Right atrium auricular region (tissue), 2 donors: ENCODE results near the gene EFTUD2. TPM values are rescaled to one million over a fixed set of nuclear protein-coding genes. Genes with fewer than 3 reads are reported as not detected.

Source experiments
- DNase-seq: peaks from one replicate; pipeline ENCODE4 v3.0.0-alpha.2; 2019; ENCODE audit warnings: low spot score
- H3K27ac ChIP-seq, 2 donors: fragments of 200-600 bp; sonication (generic); 1 replicate in 1 of 2; 2 replicates in 1 of 2; pipeline ENCODE4 v1.5.1; 2016 to 2019
- H3K27me3 ChIP-seq, 2 donors: fragments of 200-600 bp; sonication (generic); one replicate each; pipeline versions ENCODE4 v1.5.1 to v1.6.0; 2017 to 2019
- H3K36me3 ChIP-seq: fragments of 200-600 bp; sonication (generic); one replicate; pipeline ENCODE4 v1.5.1; 2016
- H3K4me1 ChIP-seq, 2 donors: fragments of 200-600 bp; sonication (generic); one replicate each; pipeline versions ENCODE4 v1.5.1 to v1.6.0; 2017 to 2019
- H3K4me3 ChIP-seq, 2 donors: fragments of 200-600 bp; sonication (generic); 1 replicate in 1 of 2; 2 replicates in 1 of 2; pipeline ENCODE4 v1.5.1; 2017 to 2019; ENCODE audit warnings: mild to moderate bottlenecking in 1 of 2, moderate library complexity in 1 of 2
- H3K9me3 ChIP-seq, 2 donors: fragments of 200-600 bp; sonication (generic); one replicate each; pipeline ENCODE4 v1.5.1; 2019
- total RNA-seq, 2 donors: library from RNA; depleted of rRNA; stranded (reverse); fragments of >200 nt; gene quantifications; one replicate each; pipeline ENCODE4 v1.1.0, GENCODE V29; 2016
- TF ChIP-seq, protein P1 (sequence below), 2 donors: fragments of 200-600 bp; sonication (generic); IDR thresholded peaks; one replicate each; pipeline ENCODE4 v1.5.1; 2019; ENCODE audit warnings: antibody characterized with exemption in 2 of 2

EFTUD2 gene
- total RNA-seq, 2 donors from 2014 or later, result 36.8 to 36.9 TPM

- H3K9me3 ChIP-seq, result no peaks in the 10 kb centered on the region
- peaks cover 0 to 12% of the 10 kb centered on the region in 2 donors for H3K4me1 ChIP-seq
- peaks cover 61% of the 10 kb centered on the region for H3K36me3 ChIP-seq
- H3K27me3 ChIP-seq, result no peaks in the 10 kb centered on the region
- no peak overlapping the region for H3K27ac ChIP-seq
- no peak overlapping the region for H3K4me3 ChIP-seq
- TF ChIP-seq, protein P1, sequence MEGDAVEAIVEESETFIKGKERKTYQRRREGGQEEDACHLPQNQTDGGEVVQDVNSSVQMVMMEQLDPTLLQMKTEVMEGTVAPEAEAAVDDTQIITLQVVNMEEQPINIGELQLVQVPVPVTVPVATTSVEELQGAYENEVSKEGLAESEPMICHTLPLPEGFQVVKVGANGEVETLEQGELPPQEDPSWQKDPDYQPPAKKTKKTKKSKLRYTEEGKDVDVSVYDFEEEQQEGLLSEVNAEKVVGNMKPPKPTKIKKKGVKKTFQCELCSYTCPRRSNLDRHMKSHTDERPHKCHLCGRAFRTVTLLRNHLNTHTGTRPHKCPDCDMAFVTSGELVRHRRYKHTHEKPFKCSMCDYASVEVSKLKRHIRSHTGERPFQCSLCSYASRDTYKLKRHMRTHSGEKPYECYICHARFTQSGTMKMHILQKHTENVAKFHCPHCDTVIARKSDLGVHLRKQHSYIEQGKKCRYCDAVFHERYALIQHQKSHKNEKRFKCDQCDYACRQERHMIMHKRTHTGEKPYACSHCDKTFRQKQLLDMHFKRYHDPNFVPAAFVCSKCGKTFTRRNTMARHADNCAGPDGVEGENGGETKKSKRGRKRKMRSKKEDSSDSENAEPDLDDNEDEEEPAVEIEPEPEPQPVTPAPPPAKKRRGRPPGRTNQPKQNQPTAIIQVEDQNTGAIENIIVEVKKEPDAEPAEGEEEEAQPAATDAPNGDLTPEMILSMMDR (IDR thresholded peaks at IDR 0.05), result no peak
- no peak for DNase-seq
Measured at GRCh38 chr17:44877121-44877520, 22.1 kb downstream of the EFTUD2 start.

- H3K36me3 ChIP-seq, result peaks cover 60% of the 10 kb centered on the region
- no peak overlapping the region for H3K27ac ChIP-seq
- DNase-seq, result no peak
- TF ChIP-seq, protein P1 (IDR thresholded peaks at IDR 0.05), result no peak
- no peak overlapping the region for H3K4me3 ChIP-seq
- no peaks in the 10 kb centered on the region for H3K27me3 ChIP-seq
- H3K9me3 ChIP-seq, result no peaks in the 10 kb centered on the region
- H3K4me1 ChIP-seq, result peaks cover 0 to 12% of the 10 kb centered on the region in 2 donors
Measured at GRCh38 chr17:44875761-44876160, 23.5 kb downstream of the EFTUD2 start.

DNA sequence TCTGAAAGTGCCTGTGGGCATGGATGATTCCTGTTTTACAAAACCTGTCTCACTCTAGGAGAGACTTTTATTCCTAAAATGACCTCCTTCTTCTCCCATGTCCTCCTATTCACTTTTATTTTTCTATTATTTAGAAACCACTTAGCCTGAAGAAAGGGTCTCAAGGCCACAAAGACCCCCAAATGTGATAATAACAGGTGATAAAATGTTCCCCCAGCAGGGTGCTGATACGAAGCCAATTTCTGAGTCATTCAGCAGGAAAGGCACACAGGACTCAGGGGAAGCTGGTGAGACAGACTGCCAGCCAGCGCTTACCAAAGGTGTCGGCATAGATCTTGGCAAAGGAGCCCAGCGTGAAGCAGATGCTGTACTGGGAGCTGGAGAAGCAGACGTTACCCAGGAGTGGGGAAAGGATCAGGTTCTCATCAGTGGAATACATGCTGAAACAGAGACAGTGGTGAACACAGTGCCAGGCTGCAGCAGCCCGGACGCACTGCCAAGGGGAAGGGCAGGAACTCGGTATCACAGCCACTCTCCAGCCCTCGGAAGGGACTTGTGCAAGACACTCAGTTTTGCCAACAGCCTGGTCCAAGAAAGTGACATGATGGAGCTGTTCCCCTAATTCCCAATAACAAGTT is 27.0 kb downstream of the EFTUD2 start:
- Histone ChIP-seq H3K9me3 (no peaks in the 10 kb centered on the region), H3K36me3 (peaks cover 67% of the 10 kb centered on the region), H3K27ac (peak overlapping the region; percentile 58 to 84), H3K4me3 (no peak overlapping the region), H3K4me1 (peaks cover 0 to 24% of the 10 kb centered on the region in 2 donors), H3K27me3 (no peaks in the 10 kb centered on the region)
- peak; percentile 68 for DNase-seq
- TF ChIP-seq, protein P1 (IDR thresholded peaks at IDR 0.05), result no peak

DNA sequence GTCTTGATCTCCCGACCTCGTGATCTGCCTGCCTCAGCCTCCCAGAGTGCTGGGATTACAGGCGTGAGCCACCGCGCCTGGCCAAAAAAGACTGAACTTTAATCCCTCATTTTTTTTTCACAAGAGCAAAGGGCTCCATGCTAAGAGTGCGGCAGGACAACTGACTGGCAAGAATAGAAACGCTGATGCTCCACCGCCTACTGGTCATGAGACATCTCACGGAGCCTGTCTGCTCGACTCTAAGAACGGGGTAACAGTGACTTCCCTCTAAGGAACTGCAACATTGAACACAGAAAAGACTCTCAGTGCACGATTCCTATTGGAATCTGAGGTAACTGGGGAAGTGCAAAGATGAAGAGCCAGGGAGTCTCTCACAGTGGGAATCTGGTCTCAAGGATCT is 27.7 kb downstream of the EFTUD2 start:
- peaks cover 69% of the 10 kb centered on the region for H3K36me3 ChIP-seq
- H3K27ac ChIP-seq, result peak overlapping the region; percentile 58 to 84
- peaks cover 0 to 24% of the 10 kb centered on the region in 2 donors for H3K4me1 ChIP-seq
- H3K9me3 ChIP-seq, result no peaks in the 10 kb centered on the region
- no peak overlapping the region for H3K4me3 ChIP-seq
- TF ChIP-seq, protein P1 (IDR thresholded peaks at IDR 0.05), result no peak
- no peak for DNase-seq
- no peaks in the 10 kb centered on the region for H3K27me3 ChIP-seq

- peaks cover 65% of the 10 kb centered on the region for H3K36me3 ChIP-seq
- H3K27me3 ChIP-seq, result no peaks in the 10 kb centered on the region
- DNase-seq, result no peak
- no peaks in the 10 kb centered on the region for H3K9me3 ChIP-seq
- H3K27ac ChIP-seq, result peak overlapping the region in 1 of 2 donors; percentile 74
- H3K4me3 ChIP-seq, result no peak overlapping the region
- TF ChIP-seq, protein P1 (IDR thresholded peaks at IDR 0.05), result no peak
- H3K4me1 ChIP-seq, result peaks cover 0 to 18% of the 10 kb centered on the region in 2 donors
Measured at GRCh38 chr17:44867841-44868240, 31.4 kb downstream of the EFTUD2 start.

- Histone ChIP-seq H3K27me3 (no peaks in the 10 kb centered on the region), H3K4me1 (peaks cover 0 to 12% of the 10 kb centered on the region in 2 donors), H3K27ac (no peak overlapping the region), H3K4me3 (no peak overlapping the region), H3K9me3 (no peaks in the 10 kb centered on the region), H3K36me3 (peaks cover 70% of the 10 kb centered on the region)
- DNase-seq, result no peak
- TF ChIP-seq, protein P1 (IDR thresholded peaks at IDR 0.05), result no peak
Measured at GRCh38 chr17:44865931-44866330, 33.3 kb downstream of the EFTUD2 start.
